ENCODE data around the gene SPINK2. TPM values are rescaled to one million over a fixed set of nuclear protein-coding genes. Genes with fewer than 3 reads are reported as not detected.

SPINK2 gene
- total and polyA plus RNA-seq, 2 of the 4 experiments (the other 2 are of a cell fraction), result not detected

- H2BK120ac ChIP-seq (ENCODE audit: low read depth, low read length), result no peak overlapping the region
- TF ChIP-seq NFE2L2 (IDR thresholded peaks at IDR 0.05; ENCODE audit: low read depth, low read length) (no peak), RFX5 (IDR thresholded peaks at IDR 0.05; ENCODE audit: low read depth, low read length) (no peak), MAFK (IDR thresholded peaks at IDR 0.05; ENCODE audit: low read depth, low read length) (no peak), FOS (IDR thresholded peaks at IDR 0.05; ENCODE audit: low read depth, low read length) (no peak), CHD1 (IDR thresholded peaks at IDR 0.05; ENCODE audit: low read depth, low read length) (no peak), MAZ (IDR thresholded peaks at IDR 0.05; ENCODE audit: borderline replicate concordance, low read depth, low read length) (no peak), RAD21 (IDR thresholded peaks at IDR 0.05; ENCODE audit: low read length) (no peak), BHLHE40 (IDR thresholded peaks at IDR 0.05; ENCODE audit: low read depth, low read length) (no peak), SMC3 (IDR thresholded peaks at IDR 0.05; ENCODE audit: low read depth, low read length) (no peak), USF2 (IDR thresholded peaks at IDR 0.05; ENCODE audit: low read depth, low read length) (no peak), POLR2A (IDR thresholded peaks at IDR 0.05; ENCODE audit: low read depth, low read length) (no peak), CEBPB (IDR thresholded peaks at IDR 0.05; ENCODE audit: low read depth, low read length) (no peak)
- TF ChIP-seq, protein P1, sequence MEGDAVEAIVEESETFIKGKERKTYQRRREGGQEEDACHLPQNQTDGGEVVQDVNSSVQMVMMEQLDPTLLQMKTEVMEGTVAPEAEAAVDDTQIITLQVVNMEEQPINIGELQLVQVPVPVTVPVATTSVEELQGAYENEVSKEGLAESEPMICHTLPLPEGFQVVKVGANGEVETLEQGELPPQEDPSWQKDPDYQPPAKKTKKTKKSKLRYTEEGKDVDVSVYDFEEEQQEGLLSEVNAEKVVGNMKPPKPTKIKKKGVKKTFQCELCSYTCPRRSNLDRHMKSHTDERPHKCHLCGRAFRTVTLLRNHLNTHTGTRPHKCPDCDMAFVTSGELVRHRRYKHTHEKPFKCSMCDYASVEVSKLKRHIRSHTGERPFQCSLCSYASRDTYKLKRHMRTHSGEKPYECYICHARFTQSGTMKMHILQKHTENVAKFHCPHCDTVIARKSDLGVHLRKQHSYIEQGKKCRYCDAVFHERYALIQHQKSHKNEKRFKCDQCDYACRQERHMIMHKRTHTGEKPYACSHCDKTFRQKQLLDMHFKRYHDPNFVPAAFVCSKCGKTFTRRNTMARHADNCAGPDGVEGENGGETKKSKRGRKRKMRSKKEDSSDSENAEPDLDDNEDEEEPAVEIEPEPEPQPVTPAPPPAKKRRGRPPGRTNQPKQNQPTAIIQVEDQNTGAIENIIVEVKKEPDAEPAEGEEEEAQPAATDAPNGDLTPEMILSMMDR (conservative IDR thresholded peaks at IDR 0.05; ENCODE audit: low read depth, low read length), result no peak
- TF ChIP-seq, protein P2, sequence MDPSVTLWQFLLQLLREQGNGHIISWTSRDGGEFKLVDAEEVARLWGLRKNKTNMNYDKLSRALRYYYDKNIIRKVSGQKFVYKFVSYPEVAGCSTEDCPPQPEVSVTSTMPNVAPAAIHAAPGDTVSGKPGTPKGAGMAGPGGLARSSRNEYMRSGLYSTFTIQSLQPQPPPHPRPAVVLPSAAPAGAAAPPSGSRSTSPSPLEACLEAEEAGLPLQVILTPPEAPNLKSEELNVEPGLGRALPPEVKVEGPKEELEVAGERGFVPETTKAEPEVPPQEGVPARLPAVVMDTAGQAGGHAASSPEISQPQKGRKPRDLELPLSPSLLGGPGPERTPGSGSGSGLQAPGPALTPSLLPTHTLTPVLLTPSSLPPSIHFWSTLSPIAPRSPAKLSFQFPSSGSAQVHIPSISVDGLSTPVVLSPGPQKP (IDR thresholded peaks at IDR 0.05; ENCODE audit: borderline replicate concordance, low read depth, low read length), result no peak
- no CpG with 5 or more reads among the region's 1 CpG for WGBS, 2 experiments (ENCODE audit: extremely low coverage in 2 of 2, insufficient read length in 1 of 2)
- H2AK9ac ChIP-seq (replicated peaks; ENCODE audit: low read depth, low read length, poor library complexity), result no peak overlapping the region
- H4K8ac ChIP-seq (ENCODE audit: low read depth in 2 of 2, low read length in 2 of 2), result no peak overlapping the region
- peaks cover 2% of the 10 kb centered on the region for H3K27me3 ChIP-seq (ENCODE audit: control insufficient read depth, insufficient read depth, low read length)
- ChIA-PET POLR2A (ENCODE audit: unreplicated experiment) (no interaction called here), CTCF (no interaction called here)
- no peaks in the 10 kb centered on the region for H3K9me3 ChIP-seq (ENCODE audit: control insufficient read depth, insufficient read depth, low read length)
- H3K9ac ChIP-seq (ENCODE audit: low read depth, low read length), result no peak overlapping the region
- ATAC-seq (ENCODE audit: low read depth) (no peak), DNase-seq (peak; percentile 26)
- dilution Hi-C loops (cut with HindIII; ENCODE audit: low sequenced_read_pairs, unreplicated experiment) (no loop called here), intact Hi-C loops (cut with micrococcal nuclease) (loop anchor here (5.0 kb wide), 1 partner anchor 147 kb away; no protein-coding TSS in a partner anchor), in situ Hi-C loops (cut with MboI; ENCODE audit: low sequenced_read_pairs) (loop anchor here (5.0 kb wide), 1 partner anchor 237 kb away; no protein-coding TSS in a partner anchor)
- no peak overlapping the region for H4K91ac ChIP-seq (ENCODE audit: insufficient read depth, low read depth, low read length)
- no peak overlapping the region for H3K56ac ChIP-seq (ENCODE audit: extremely low read depth, insufficient read depth, low read length)
- H3K9me1 ChIP-seq (ENCODE audit: insufficient read depth, low read length), result no peaks in the 10 kb centered on the region
- H3K18ac ChIP-seq (ENCODE audit: low read depth, low read length), result no peak overlapping the region
- H3K36me3 ChIP-seq (ENCODE audit: control insufficient read depth, insufficient read depth, low read length), result no peaks in the 10 kb centered on the region
- H2BK15ac ChIP-seq (ENCODE audit: low read depth, low read length), result no peak overlapping the region
- H2BK20ac ChIP-seq (ENCODE audit: low read depth, low read length), result no peak overlapping the region
- H3K4me1 ChIP-seq (ENCODE audit: control insufficient read depth, insufficient read depth, low read length), result no peaks in the 10 kb centered on the region
- no peak overlapping the region for H4K5ac ChIP-seq (ENCODE audit: low read depth, low read length)
- no TSS peak for BruUV-seq (replicated peaks)
- H3K4me3 ChIP-seq (ENCODE audit: insufficient read depth, low read depth, low read length), result no peak overlapping the region
- H4K20me1 ChIP-seq (ENCODE audit: insufficient read depth, low read length), result no peaks in the 10 kb centered on the region
- H3K27ac ChIP-seq (ENCODE audit: insufficient read depth, low read length), result no peak overlapping the region
- no peak overlapping the region for H2AK5ac ChIP-seq (ENCODE audit: low read depth, low read length)
- H2AFZ ChIP-seq (replicated peaks; ENCODE audit: low read length, poor library complexity), result no peak overlapping the region
- H3K14ac ChIP-seq (replicated peaks; ENCODE audit: low read depth, low read length), result no peak overlapping the region
- H3K4ac ChIP-seq (ENCODE audit: low read depth, low read length), result no peak overlapping the region
- no peak overlapping the region for H2BK5ac ChIP-seq (ENCODE audit: low read depth, low read length, poor library complexity, severe bottlenecking)
- no peaks in the 10 kb centered on the region for H3K79me1 ChIP-seq (ENCODE audit: low read depth in 1 of 2, low read length in 2 of 2)
- H3K4me2 ChIP-seq (ENCODE audit: low read depth, low read length), result no peak overlapping the region
- H3K23ac ChIP-seq (ENCODE audit: low read depth, low read length), result no peak overlapping the region
Measured at GRCh38 chr4:56804551-56804950, 16.9 kb downstream of the SPINK2 start.
